ENCODE results near the gene LGR6. TPM values are rescaled to one million over a fixed set of nuclear protein-coding genes. Genes with fewer than 3 reads are reported as not detected.

Gene LGR6
- total RNA-seq, 1 experiment from 2014 or later = 0.26 TPM

GRCh38 chr1:202210969-202211368 is 17.4 kb downstream of the LGR6 start:
- no peak for ATAC-seq
- POLR2A ChIA-PET (ENCODE audit: unreplicated experiment) = no interaction called here

GRCh38 chr1:202212787-202213186 is 19.2 kb downstream of the LGR6 start:
- no TSS peak for BruUV-seq (replicated peaks)
- intact Hi-C loops (cut with micrococcal nuclease) = no loop called here
- H3K79me2 ChIP-seq (ENCODE audit: low read length) = no peaks in the 10 kb centered on the region
- H3K4me1 ChIP-seq (ENCODE audit: insufficient read depth, low read length) = peaks cover 6% of the 10 kb centered on the region; the same call in 1 of the 2 replicates
- no peaks in the 10 kb centered on the region for H4K20me1 ChIP-seq (ENCODE audit: low read length)
- H3F3A ChIP-seq (ENCODE audit: low read length, unreplicated experiment) = no peaks in the 10 kb centered on the region
- H3K9me3 ChIP-seq (ENCODE audit: low read length) = no peaks in the 10 kb centered on the region
- H3K27me3 ChIP-seq (ENCODE audit: low read length) = no peaks in the 10 kb centered on the region
- DNase-seq (no peak), ATAC-seq (no peak)
- no peak overlapping the region for H3K4me3 ChIP-seq (ENCODE audit: low read length)
- no peak overlapping the region for H3K9ac ChIP-seq (ENCODE audit: low read length)
- H3K4me2 ChIP-seq (ENCODE audit: low read length) = no peak overlapping the region
- no peak overlapping the region for H3K27ac ChIP-seq (ENCODE audit: low read length)
- H3K36me3 ChIP-seq (ENCODE audit: low read depth, low read length) = no peaks in the 10 kb centered on the region
- POLR2A ChIA-PET (ENCODE audit: unreplicated experiment) = no interaction called here
- H2AFZ ChIP-seq (ENCODE audit: low read length) = no peak overlapping the region
- no peaks in the 10 kb centered on the region for H3K9me2 ChIP-seq (replicated peaks; ENCODE audit: low read length)
- TF ChIP-seq EZH2phosphoT487 (IDR thresholded peaks at IDR 0.05; ENCODE audit: borderline replicate concordance, low read length) = no peak
- TF ChIP-seq CTCF (conservative IDR thresholded peaks at IDR 0.05; ENCODE audit: low read depth, low read length) = no peak
- no peak for TF ChIP-seq EZH2 (IDR thresholded peaks at IDR 0.05; ENCODE audit: low read length, unreplicated experiment)
- CTCF ChIA-PET = no interaction called here

More at GRCh38 chr1:202210969-202211368, 17.4 kb downstream of the LGR6 start:
- Histone ChIP-seq H3K36me3 (ENCODE audit: low read depth, low read length) (no peaks in the 10 kb centered on the region), H3K9ac (ENCODE audit: low read length) (no peak overlapping the region), H3K27me3 (ENCODE audit: low read length) (no peaks in the 10 kb centered on the region), H3K9me3 (ENCODE audit: low read length) (no peaks in the 10 kb centered on the region), H3F3A (ENCODE audit: low read length, unreplicated experiment) (no peaks in the 10 kb centered on the region), H3K4me3 (ENCODE audit: low read length) (no peak overlapping the region), H3K9me2 (replicated peaks; ENCODE audit: low read length) (no peaks in the 10 kb centered on the region), H3K79me2 (ENCODE audit: low read length) (no peaks in the 10 kb centered on the region), H3K27ac (ENCODE audit: low read length) (no peak overlapping the region), H2AFZ (ENCODE audit: low read length) (no peak overlapping the region), H4K20me1 (ENCODE audit: low read length) (no peaks in the 10 kb centered on the region), H3K4me2 (ENCODE audit: low read length) (no peak overlapping the region), H3K4me1 (ENCODE audit: insufficient read depth, low read length) (peaks cover 11% of the 10 kb centered on the region)
- BruUV-seq (replicated peaks) = no TSS peak
- DNase-seq = no peak
- intact Hi-C loops (cut with micrococcal nuclease) = no loop called here
- TF ChIP-seq EZH2phosphoT487 (IDR thresholded peaks at IDR 0.05; ENCODE audit: borderline replicate concordance, low read length) (no peak), EZH2 (IDR thresholded peaks at IDR 0.05; ENCODE audit: low read length, unreplicated experiment) (no peak), CTCF (conservative IDR thresholded peaks at IDR 0.05; ENCODE audit: low read depth, low read length) (no peak)
- CTCF ChIA-PET = interaction anchor here (0.6 to 1.0 kb wide), 2 partner anchors 63 to 131 kb away, joined by 3 to 4 read pairs; no protein-coding TSS in a partner anchor

- ChIA-PET CTCF (no interaction called here), POLR2A (ENCODE audit: unreplicated experiment) (no interaction called here)
- Histone ChIP-seq H3K4me3 (ENCODE audit: low read length) (peak overlapping the region; percentile 62), H3K27ac (ENCODE audit: low read length) (no peak overlapping the region), H3K79me2 (ENCODE audit: low read length) (no peaks in the 10 kb centered on the region), H3K27me3 (ENCODE audit: low read length) (no peaks in the 10 kb centered on the region), H3F3A (ENCODE audit: low read length, unreplicated experiment) (no peaks in the 10 kb centered on the region), H3K9me2 (replicated peaks; ENCODE audit: low read length) (no peaks in the 10 kb centered on the region), H3K4me1 (ENCODE audit: insufficient read depth, low read length) (peaks cover 6% of the 10 kb centered on the region; the same call in 1 of the 2 replicates), H3K9ac (ENCODE audit: low read length) (no peak overlapping the region), H3K36me3 (ENCODE audit: low read depth, low read length) (no peaks in the 10 kb centered on the region), H4K20me1 (ENCODE audit: low read length) (no peaks in the 10 kb centered on the region), H3K9me3 (ENCODE audit: low read length) (no peaks in the 10 kb centered on the region), H3K4me2 (ENCODE audit: low read length) (peak overlapping the region; percentile 82), H2AFZ (ENCODE audit: low read length) (peak overlapping the region; percentile 76)
- BruUV-seq (replicated peaks) = no TSS peak
- peak; percentile 67 for ATAC-seq
- DNase-seq = peak; percentile 42
- TF ChIP-seq EZH2 (IDR thresholded peaks at IDR 0.05; ENCODE audit: low read length, unreplicated experiment) (no peak), EZH2phosphoT487 (IDR thresholded peaks at IDR 0.05; ENCODE audit: borderline replicate concordance, low read length) (no peak), CTCF (conservative IDR thresholded peaks at IDR 0.05; ENCODE audit: low read depth, low read length) (peak; percentile 63)
- intact Hi-C loops (cut with micrococcal nuclease) = no loop called here
These were observed 19.9 kb downstream of the LGR6 start for GRCh38 chr1:202213361-202214088.

Data from PC-3 (cell line).